ENCODE data around the gene PAQR9. TPM values are rescaled to one million over a fixed set of nuclear protein-coding genes. Genes with fewer than 3 reads are reported as not detected.

Gene PAQR9
- total RNA-seq, 3 donors from 2014 or later: not detected

- TF ChIP-seq CTCF (IDR thresholded peaks at IDR 0.05) (no peak), POLR2AphosphoS5 (IDR thresholded peaks at IDR 0.05) (no peak), POLR2A (IDR thresholded peaks at IDR 0.05) (no peak)
- H3K4me1 ChIP-seq: peaks cover 0 to 4% of the 10 kb centered on the region in 2 donors
- no peaks in the 10 kb centered on the region for H3K36me3 ChIP-seq
- H3K27me3 ChIP-seq: no peaks in the 10 kb centered on the region
- H3K9me3 ChIP-seq: no peaks in the 10 kb centered on the region
- peak overlapping the region; percentile 97 for H3K27ac ChIP-seq
- H3K4me3 ChIP-seq: peak overlapping the region; percentile 89 to 95 (median 94)
- intact Hi-C loops (cut with DNase I; ENCODE audit: low total_unique reads): loop anchor here (5.0 kb wide), 1 partner anchor 1765 kb away; no protein-coding TSS in a partner anchor
- no peak for DNase-seq (ENCODE audit: low spot score in 2 of 2)
Measured at GRCh38 chr3:143002083-143002712, 38.7 kb upstream of the PAQR9 start.

GRCh38 chr3:143001369-143002082 lies 38.1 kb upstream of the PAQR9 start, which contains the start of gene U2SURP:
Gene U2SURP, plus strand, starts transcription at chr3:143001570. Its CDS starts 59 bp downstream, at chr3:143001629.
- peak; percentile 93 to 95 for DNase-seq (ENCODE audit: low spot score in 2 of 2)
- H3K9me3 ChIP-seq: no peaks in the 10 kb centered on the region
- peak within 1 kb of the TSS; percentile 89 to 95 (median 94) for H3K4me3 ChIP-seq
- intact Hi-C loops (cut with DNase I; ENCODE audit: low total_unique reads): loop anchor here (5.0 kb wide), 1 partner anchor 1764 kb away; no protein-coding TSS in a partner anchor
- no peaks in the 10 kb centered on the region for H3K36me3 ChIP-seq
- H3K27ac ChIP-seq: peak within 1 kb of the TSS; percentile 97
- H3K4me1 ChIP-seq: peaks cover 0 to 4% of the 10 kb centered on the region in 2 donors
- H3K27me3 ChIP-seq: no peaks in the 10 kb centered on the region
- TF ChIP-seq POLR2AphosphoS5 (IDR thresholded peaks at IDR 0.05): peak; percentile 85 to 96 (median 91)
- TF ChIP-seq CTCF (IDR thresholded peaks at IDR 0.05): peak; percentile 10 to 32 (median 17)
- TF ChIP-seq POLR2A (IDR thresholded peaks at IDR 0.05): no peak

- intact Hi-C loops (cut with DNase I; ENCODE audit: low total_unique reads): loop anchor here (5.0 kb wide), 1 partner anchor 1764 kb away; no protein-coding TSS in a partner anchor
- H3K4me1 ChIP-seq: peaks cover 0 to 4% of the 10 kb centered on the region in 2 donors
- H3K9me3 ChIP-seq: no peaks in the 10 kb centered on the region
- H3K27me3 ChIP-seq: no peaks in the 10 kb centered on the region
- H3K27ac ChIP-seq: peak overlapping the region; percentile 97
- no peak for TF ChIP-seq CTCF (IDR thresholded peaks at IDR 0.05)
- TF ChIP-seq POLR2A (IDR thresholded peaks at IDR 0.05): no peak
- TF ChIP-seq POLR2AphosphoS5 (IDR thresholded peaks at IDR 0.05): no peak
- peak in 1 of 2 donors; percentile 58 for DNase-seq (ENCODE audit: low spot score in 2 of 2)
- H3K36me3 ChIP-seq: no peaks in the 10 kb centered on the region
- H3K4me3 ChIP-seq: peak overlapping the region; percentile 89 to 95 (median 94)
Measured at GRCh38 chr3:143001034-143001368, 37.5 kb upstream of the PAQR9 start.

GRCh38 chr3:143000528-143000927 lies 37.1 kb upstream of the PAQR9 start:
- Histone ChIP-seq H3K4me1 (peaks cover 0 to 4% of the 10 kb centered on the region in 2 donors), H3K9me3 (no peaks in the 10 kb centered on the region), H3K27ac (peak overlapping the region; percentile 97), H3K27me3 (no peaks in the 10 kb centered on the region), H3K4me3 (peak overlapping the region; percentile 89 to 95 (median 94)), H3K36me3 (no peaks in the 10 kb centered on the region)
- intact Hi-C loops (cut with DNase I; ENCODE audit: low total_unique reads): loop anchor here (5.0 kb wide), 1 partner anchor 1763 kb away; no protein-coding TSS in a partner anchor
- TF ChIP-seq POLR2A (IDR thresholded peaks at IDR 0.05) (no peak), CTCF (IDR thresholded peaks at IDR 0.05) (no peak), POLR2AphosphoS5 (IDR thresholded peaks at IDR 0.05) (no peak)
- DNase-seq (ENCODE audit: low spot score in 2 of 2): no peak

- Histone ChIP-seq H3K27ac (peak overlapping the region in 1 of 2 donors; percentile 58), H3K9me3 (no peaks in the 10 kb centered on the region), H3K27me3 (no peaks in the 10 kb centered on the region), H3K36me3 (no peaks in the 10 kb centered on the region), H3K4me3 (peak overlapping the region in 1 of 3 donors; percentile 95), H3K4me1 (peaks cover 0 to 4% of the 10 kb centered on the region in 2 donors)
- intact Hi-C loops (cut with DNase I; ENCODE audit: low total_unique reads): loop anchor here (5.0 kb wide), 1 partner anchor 1763 kb away; no protein-coding TSS in a partner anchor
- DNase-seq (ENCODE audit: low spot score in 2 of 2): no peak
- no peak for TF ChIP-seq POLR2AphosphoS5 (IDR thresholded peaks at IDR 0.05)
- no peak for TF ChIP-seq CTCF (IDR thresholded peaks at IDR 0.05)
- no peak for TF ChIP-seq POLR2A (IDR thresholded peaks at IDR 0.05)
Measured at GRCh38 chr3:142999881-143000280, 36.4 kb upstream of the PAQR9 start.

Data from breast epithelium (tissue), 4 donors.